Psoas muscle (tissue), 8 donors: Measurements from ENCODE around the gene KCNQ5. TPM values are rescaled to one million over a fixed set of nuclear protein-coding genes. Genes with fewer than 3 reads are reported as not detected.

Source experiments
- ATAC-seq, 4 donors: fragments of 200-7000 bp; cut with Tn5 transposase; one replicate each; pipeline ENCODE4 v1.9.1; 2020; ENCODE audit warnings: moderate library complexity in 3 of 4, mild to moderate bottlenecking in 2 of 4
- DNase-seq, 2 donors: peaks; one replicate each; pipeline ENCODE4 v3.0.0-alpha.2; 2020
- H3K27ac ChIP-seq: fragments of 200-600 bp; one replicate; pipeline ENCODE4 v1.8.0; 2022
- H3K27me3 ChIP-seq, 3 donors: fragments of 200-600 bp in 1 of 3; one replicate each; pipeline versions ENCODE4 v1.6.1 to v1.8.0; 2013 to 2022; ENCODE audit warnings: low read length in 2 of 3, mild to moderate bottlenecking in 2 of 3, moderate library complexity in 1 of 3; ENCODE audit not compliant: insufficient read depth in 3 of 3
- H3K36me3 ChIP-seq, 2 donors: fragments of 200-600 bp in 1 of 2; one replicate each; pipeline versions ENCODE4 v1.6.1 to v1.8.0; 2013 to 2022; ENCODE audit warnings: low read depth in 1 of 2, mild to moderate bottlenecking in 1 of 2, moderate library complexity in 1 of 2; ENCODE audit not compliant: insufficient read depth in 1 of 2
- H3K4me1 ChIP-seq: fragments of 200-600 bp; one replicate; pipeline ENCODE4 v1.8.0; 2022
- H3K4me3 ChIP-seq: fragments of 200-600 bp; one replicate; pipeline ENCODE4 v1.8.0; 2022; ENCODE audit warnings: mild to moderate bottlenecking
- H3K9me3 ChIP-seq: fragments of 200-600 bp; one replicate; pipeline ENCODE4 v1.8.0; 2022
- WGBS, 3 donors: extraction: QIAGEN DNeasy Blood & Tissue Kit; methylation state at CpG; one replicate each; pipeline versions ENCODE4 v1.1.6 to v1.1.7; 2013; 5-methylcytosine and 5-hydroxymethylcytosine counted together
- intact Hi-C, 2 donors: fragments of 100-400 bp; cut with DNase I; formaldehyde crosslinking; loops; one replicate each; pipeline versions ENCODE4 v1.11.0 to v1.14.2; 2022
- polyA plus RNA-seq, 3 donors: library from polyadenylated mRNA; stranded (reverse); fragments of 200-250 nt; gene quantifications; one replicate each; pipeline ENCODE4 v1.2.3, GENCODE V29; 2013
- total RNA-seq, 4 donors: library from RNA; stranded (reverse); fragmentation: NEBNext Ultra II Directional in 2 of 4; extraction: Animal tissue kit (Norgen Biotek cat#: 25700) in 2 of 4; gene quantifications; one replicate each; pipeline versions ENCODE4 v1.2.1 to v1.2.4, GENCODE V29; 2021 to 2023
- TF ChIP-seq, protein P1 (sequence below): fragments of 200-600 bp; IDR thresholded peaks from one replicate; pipeline ENCODE4 v1.8.0; 2022; ENCODE audit warnings: antibody characterized with exemption
- donor health status: healthy with polysubstance abuse.
- donor health status: DM: no; HTN: no; CAD: no; lungs with moderate emphysema.
- donor health status: Bipolar disorder and iron deficiency.
- donor health status: healthy.
- donor health status: DM: yes; HTN: yes; CAD: no.
- donor health status: DM: no; HTN: no; CAD: no.
- donor health status: DM: no; HTN: no; CAD: no.
- donor health status: DM: yes; HTN: yes; CAD: no.

The KCNQ5 gene
- total and polyA plus RNA-seq, 7 donors: 4.4 to 90.7 (median 25.7) TPM

DNA sequence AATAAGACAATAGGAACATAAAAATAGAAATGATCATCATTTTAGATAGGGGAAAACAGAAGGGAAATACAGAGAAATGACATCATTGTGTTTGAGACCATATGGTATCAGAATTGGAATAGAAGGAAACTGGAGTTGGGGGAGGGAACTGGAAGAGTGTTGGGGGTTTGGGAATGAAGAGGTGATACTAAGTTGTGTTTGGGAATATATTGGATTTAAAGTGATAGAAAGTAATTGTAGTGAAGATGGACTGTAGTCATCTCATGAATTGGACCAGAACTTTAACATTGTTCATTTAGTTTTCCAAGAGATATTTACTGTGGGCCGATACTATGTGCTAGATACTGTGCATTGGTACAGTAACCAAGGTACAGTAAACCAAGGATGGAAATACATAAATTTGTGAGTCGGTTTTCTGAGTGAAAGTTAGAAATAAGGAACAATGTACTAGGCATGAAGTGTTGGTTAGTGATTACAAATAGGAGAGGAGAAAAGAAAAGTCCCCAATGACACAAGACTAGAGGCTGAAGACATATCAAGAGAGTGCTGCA lies 32.3 kb downstream of the KCNQ5 start:
- DNase-seq (no peak), ATAC-seq (no peak)
- intact Hi-C loops: no loop called here
- H3K4me1 ChIP-seq: peaks cover 34% of the 10 kb centered on the region
- H3K27me3 ChIP-seq: no peaks in the 10 kb centered on the region
- H3K27ac ChIP-seq: no peak overlapping the region
- no peaks in the 10 kb centered on the region for H3K9me3 ChIP-seq
- TF ChIP-seq, protein P1, sequence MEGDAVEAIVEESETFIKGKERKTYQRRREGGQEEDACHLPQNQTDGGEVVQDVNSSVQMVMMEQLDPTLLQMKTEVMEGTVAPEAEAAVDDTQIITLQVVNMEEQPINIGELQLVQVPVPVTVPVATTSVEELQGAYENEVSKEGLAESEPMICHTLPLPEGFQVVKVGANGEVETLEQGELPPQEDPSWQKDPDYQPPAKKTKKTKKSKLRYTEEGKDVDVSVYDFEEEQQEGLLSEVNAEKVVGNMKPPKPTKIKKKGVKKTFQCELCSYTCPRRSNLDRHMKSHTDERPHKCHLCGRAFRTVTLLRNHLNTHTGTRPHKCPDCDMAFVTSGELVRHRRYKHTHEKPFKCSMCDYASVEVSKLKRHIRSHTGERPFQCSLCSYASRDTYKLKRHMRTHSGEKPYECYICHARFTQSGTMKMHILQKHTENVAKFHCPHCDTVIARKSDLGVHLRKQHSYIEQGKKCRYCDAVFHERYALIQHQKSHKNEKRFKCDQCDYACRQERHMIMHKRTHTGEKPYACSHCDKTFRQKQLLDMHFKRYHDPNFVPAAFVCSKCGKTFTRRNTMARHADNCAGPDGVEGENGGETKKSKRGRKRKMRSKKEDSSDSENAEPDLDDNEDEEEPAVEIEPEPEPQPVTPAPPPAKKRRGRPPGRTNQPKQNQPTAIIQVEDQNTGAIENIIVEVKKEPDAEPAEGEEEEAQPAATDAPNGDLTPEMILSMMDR: no peak
- H3K36me3 ChIP-seq: peaks cover 0 to 8% of the 10 kb centered on the region in 2 donors
- H3K4me3 ChIP-seq: no peak overlapping the region
- WGBS, 3 donors: 76 to 81% (median 77%) methylated on average over 2 of the region's 2 CpGs

DNA sequence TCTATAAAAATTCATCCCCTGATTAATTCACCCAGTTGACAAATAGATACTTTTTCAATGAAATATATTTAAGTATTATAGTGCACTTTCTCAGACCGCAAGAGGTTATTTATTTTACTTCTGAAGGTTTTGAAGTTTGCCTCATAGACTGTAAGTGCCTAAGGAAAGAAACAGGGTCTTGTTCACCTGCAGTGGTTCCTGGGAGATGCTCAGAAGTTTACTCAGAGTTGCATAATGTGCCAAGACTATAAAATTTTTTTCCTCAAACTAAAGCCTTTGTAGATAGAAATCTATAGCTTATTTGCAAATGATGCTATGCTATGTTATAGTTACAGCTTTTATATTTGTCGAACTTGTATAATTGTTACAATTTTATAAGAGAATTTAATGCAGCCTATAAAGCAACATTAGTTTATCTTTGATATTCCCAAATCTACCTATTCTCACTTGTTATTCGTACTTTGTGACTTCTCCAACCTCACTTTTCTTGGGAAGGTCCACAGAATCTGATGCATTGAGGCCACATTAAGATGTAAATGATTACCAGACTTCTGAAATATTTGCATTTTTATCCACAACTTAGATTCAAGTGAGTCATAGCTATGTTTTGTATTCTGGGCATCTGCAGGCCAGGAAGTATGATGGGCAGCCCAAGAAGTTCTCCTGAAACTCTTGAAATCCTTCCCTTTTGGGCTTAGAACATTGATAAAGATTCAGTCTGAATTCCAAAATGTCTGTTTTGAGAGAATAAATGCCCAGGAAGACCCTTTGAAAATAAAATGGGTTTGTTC lies 35.7 kb downstream of the KCNQ5 start:
- Histone ChIP-seq H3K4me3 (no peak overlapping the region), H3K36me3 (peaks cover 0 to 8% of the 10 kb centered on the region in 2 donors), H3K4me1 (peaks cover 18% of the 10 kb centered on the region), H3K9me3 (no peaks in the 10 kb centered on the region), H3K27ac (no peak overlapping the region), H3K27me3 (no peaks in the 10 kb centered on the region)
- TF ChIP-seq, protein P1: no peak
- DNase-seq: no peak
- ATAC-seq: no peak
- intact Hi-C loops: no loop called here
- WGBS, 3 donors: 89 to 94% (median 94%) methylated on average over 3 of the region's 3 CpGs

DNA sequence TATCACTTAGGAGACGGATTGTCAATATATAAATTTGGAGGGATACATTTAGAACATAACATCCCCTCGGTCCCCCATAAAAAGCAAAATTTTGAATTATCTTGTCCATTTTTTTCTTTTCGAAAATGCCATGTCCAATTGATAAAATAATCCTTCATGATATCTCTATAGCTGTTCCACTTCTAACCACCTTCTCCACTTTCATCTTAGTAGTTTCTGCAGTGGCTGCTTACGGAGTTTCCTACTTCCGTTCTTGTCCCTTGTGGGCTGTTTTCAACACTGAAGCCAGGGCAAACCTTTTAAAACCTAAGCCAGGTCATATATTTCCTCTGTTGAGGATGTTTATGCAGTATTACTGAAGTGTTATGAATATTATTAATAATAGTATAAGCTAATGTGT lies 37.9 kb downstream of the KCNQ5 start:
- 86 to 95% (median 92%) methylated on average over 5 of the region's 5 CpGs for WGBS, 3 donors

DNA sequence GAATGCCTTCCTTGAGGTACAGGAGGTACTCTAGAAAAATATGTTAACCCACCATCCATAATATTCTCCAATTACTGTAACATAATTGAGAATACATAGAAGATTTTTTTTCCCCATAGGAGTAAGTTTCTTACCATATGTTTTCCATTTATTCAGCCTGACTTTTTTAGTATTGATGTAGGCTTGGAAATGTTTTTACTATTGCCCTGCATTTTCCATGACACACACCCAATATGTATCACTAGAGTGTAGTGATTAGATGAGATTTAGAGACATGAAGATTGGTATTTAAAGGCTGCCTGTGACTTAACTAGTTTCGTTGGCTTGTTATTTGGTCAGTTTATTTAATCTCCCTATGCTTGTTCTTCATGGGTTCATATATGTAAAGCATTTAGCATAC lies 39.5 kb downstream of the KCNQ5 start:
- WGBS, 3 donors: 76 to 81% (median 79%) methylated on average over 1 of the region's 1 CpG
- H3K27me3 ChIP-seq: no peaks in the 10 kb centered on the region
- TF ChIP-seq, protein P1: no peak
- no peaks in the 10 kb centered on the region for H3K9me3 ChIP-seq
- intact Hi-C loops: no loop called here
- no peaks in the 10 kb centered on the region for H3K36me3 ChIP-seq
- ATAC-seq: no peak
- peaks cover 15% of the 10 kb centered on the region for H3K4me1 ChIP-seq
- no peak for DNase-seq
- H3K4me3 ChIP-seq: no peak overlapping the region
- H3K27ac ChIP-seq: no peak overlapping the region

More for the DNA sequence above, 37.9 kb downstream of the KCNQ5 start:
- intact Hi-C loops: no loop called here
- DNase-seq: no peak
- no peak overlapping the region for H3K4me3 ChIP-seq
- no peak for ATAC-seq
- H3K9me3 ChIP-seq: no peaks in the 10 kb centered on the region
- peaks cover 0 to 4% of the 10 kb centered on the region in 2 donors for H3K36me3 ChIP-seq
- no peaks in the 10 kb centered on the region for H3K27me3 ChIP-seq
- H3K4me1 ChIP-seq: peaks cover 15% of the 10 kb centered on the region
- TF ChIP-seq, protein P1: no peak
- H3K27ac ChIP-seq: no peak overlapping the region
